Metanephros (tissue), 1 donor: ENCODE results near the gene CD1E. TPM values are rescaled to one million over a fixed set of nuclear protein-coding genes. Genes with fewer than 3 reads are reported as not detected.

Experiments used
- total RNA-seq: library from RNA; depleted of rRNA; stranded (reverse); fragments of >200 nt; gene quantifications from one replicate; pipeline ENCODE4 v1.2.3, GENCODE V29; 2014

CD1E gene
- total RNA-seq: 0.82 TPM

DNA sequence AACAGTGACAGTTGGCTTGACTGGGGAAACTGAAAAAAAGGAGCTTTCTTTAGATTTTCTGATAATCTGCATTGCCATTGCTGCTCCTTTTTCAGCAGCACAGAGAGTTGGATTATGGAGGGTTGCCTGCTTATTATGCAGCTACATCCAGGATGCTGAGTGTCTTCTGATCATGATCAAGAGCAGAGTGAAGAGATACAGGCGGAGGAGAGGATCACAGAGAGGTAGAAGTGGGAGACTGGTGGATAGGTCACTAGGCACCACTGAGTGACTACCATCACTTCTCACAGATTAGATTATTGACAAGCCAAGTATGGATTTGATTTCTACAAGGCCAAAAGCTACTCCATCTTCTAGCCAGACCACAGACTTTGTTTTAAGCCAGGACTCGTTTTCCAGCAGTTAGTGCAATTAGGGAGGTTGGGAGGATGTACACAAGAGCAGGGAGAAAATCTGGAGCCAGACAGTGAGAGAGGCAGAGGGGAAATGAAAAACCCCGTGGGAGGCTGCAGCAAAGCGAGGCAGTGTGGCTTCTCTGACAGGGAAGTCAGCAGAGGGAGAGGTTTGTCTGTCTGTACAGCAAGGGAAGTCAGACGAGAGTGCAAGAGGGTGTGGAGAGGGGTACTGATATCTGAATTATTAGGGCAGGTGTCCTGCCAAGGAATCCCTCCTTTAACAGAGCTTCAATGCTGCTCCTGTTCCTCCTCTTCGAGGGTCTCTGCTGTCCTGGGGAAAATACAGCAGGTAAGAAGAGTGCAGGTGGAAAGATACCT, at the start of gene CD1E:
Gene CD1E (plus strand): TSS at position 592 of the 773 bp plus-strand sequence. CDS start 95 bp downstream, at position 687.

DNA sequence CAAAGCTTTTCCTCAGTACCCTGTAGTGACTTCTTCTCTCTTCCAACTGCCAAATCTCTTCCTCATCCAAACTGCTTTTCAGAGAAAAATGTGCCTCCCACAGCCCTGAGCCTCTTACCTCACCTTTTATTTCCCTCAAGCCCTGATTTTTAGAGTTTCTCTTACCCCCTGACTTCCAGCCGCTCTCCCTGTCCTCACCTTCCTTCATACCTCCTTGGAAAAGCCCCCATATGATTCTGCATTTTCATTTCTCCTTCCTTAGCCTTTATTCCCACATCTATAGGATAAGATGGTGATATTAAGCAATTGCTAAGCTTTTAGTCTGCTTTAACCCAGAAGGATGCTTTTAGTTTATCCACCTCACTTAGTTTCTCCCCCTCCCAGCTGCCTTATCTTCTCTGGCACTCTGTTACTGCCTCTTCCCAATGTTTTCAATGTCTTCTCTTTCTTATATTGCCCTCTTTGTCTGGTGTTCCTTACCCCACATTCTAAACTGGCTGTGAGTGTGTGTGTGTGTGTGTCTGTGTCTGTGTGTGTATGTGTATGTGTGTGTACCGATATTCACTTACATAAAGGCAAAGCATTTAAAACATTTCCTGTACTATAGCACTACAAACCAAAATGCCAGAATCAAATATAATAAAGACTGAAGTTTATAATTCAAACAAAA, 22.1 kb upstream of the CD1E start, which contains the start of gene CD1B:
Gene CD1B (minus strand): TSS at position 51 of the 670 bp plus-strand sequence. CDS start 108 bp downstream, outside the sequence.

DNA sequence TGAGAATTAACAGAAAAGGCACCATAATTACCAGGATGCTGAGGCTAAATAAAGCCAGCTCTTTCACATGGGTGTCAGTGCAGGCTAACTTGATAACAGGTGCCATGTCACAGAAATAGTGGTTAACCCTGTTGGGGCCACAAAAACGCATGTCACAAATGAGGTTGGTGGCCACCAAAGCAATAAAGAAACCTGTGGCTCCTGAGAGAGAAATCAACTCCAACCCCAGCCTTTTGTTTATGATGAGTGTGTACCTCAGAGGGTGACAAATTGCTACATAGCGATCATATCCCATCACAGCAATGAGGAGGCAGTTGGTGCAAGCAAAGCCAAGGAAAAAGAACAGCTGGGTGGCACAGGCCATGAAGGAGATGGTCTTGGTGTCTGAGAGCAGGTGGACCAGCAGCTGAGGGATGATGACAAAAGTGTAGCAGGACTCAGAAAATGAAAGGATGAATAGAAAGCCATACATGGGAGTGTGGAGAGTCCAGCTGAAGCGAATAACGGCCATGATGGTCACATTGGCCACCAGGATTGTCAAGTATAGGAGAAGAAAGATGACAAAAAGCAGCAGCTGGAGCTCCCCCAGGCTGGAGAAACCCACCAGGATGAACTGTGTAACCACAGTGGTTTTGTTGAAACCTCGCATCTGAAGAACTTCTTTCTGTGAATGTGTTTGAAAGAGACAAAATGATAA, 45.3 kb downstream of the CD1E start, which contains the start of gene OR10T2:
Gene OR10T2 (minus strand): TSS at position 649 of the 697 bp plus-strand sequence. CDS start 0 bp downstream, at position 649.

Other genes starting within 250 kb of the CD1E start
- 5.0 TPM for gene CD1D, start 173.0 kb upstream of the CD1E start, total RNA-seq
- gene CD1A, start 99.5 kb upstream of the CD1E start, total RNA-seq: not detected
- 1.3 TPM for gene CD1C, start 64.0 kb upstream of the CD1E start, total RNA-seq
- not detected for gene CD1B, start 22.4 kb upstream of the CD1E start, total RNA-seq
- not detected for gene OR10T2, start 45.6 kb downstream of the CD1E start, total RNA-seq
- gene OR10K2, start 72.3 kb downstream of the CD1E start, total RNA-seq: not detected
- not detected for gene OR10K1, start 107.9 kb downstream of the CD1E start, total RNA-seq
- not detected for gene OR10R2, start 118.3 kb downstream of the CD1E start, total RNA-seq
- gene OR6Y1, start 200.5 kb downstream of the CD1E start, total RNA-seq: not detected
- not detected for gene OR6P1, start 216.7 kb downstream of the CD1E start, total RNA-seq
- not detected for gene OR10X1, start 226.0 kb downstream of the CD1E start, total RNA-seq